GM13976 (cell line): ENCODE measurements around the gene DSCAM.

ENCODE experiments used
- DNase-seq: peaks from one replicate; pipeline ENCODE4 v3.0.0; 2012; ENCODE audit warnings: low spot score
- CTCF ChIP-seq: IDR thresholded peaks from 2 replicates; pipeline ENCODE4 v1.5.1; 2012; ENCODE audit warnings: borderline replicate concordance, mild to moderate bottlenecking; ENCODE audit not compliant: insufficient read depth; ENCODE audit errors: extremely low read depth, missing control alignments, control extremely low read depth
- in situ Hi-C: fragments of 300-500 bp; cut with MboI; formaldehyde crosslinking; loops from one replicate; pipeline ENCODE4 v1.12.0; 2022; ENCODE audit warnings: low sequenced_read_pairs, mixed read lengths, inconsistent platforms; ENCODE audit not compliant: unreplicated experiment

The DSCAM gene

GRCh38 chr21:40751221-40751620, 95.7 kb downstream of the DSCAM start:
- no peak for TF ChIP-seq CTCF
- no peak for DNase-seq
- in situ Hi-C loops = no loop called here

- in situ Hi-C loops = no loop called here
- no peak for DNase-seq
- TF ChIP-seq CTCF = no peak
These were observed 110.8 kb downstream of the DSCAM start for GRCh38 chr21:40736145-40736544.

- in situ Hi-C loops = no loop called here
- TF ChIP-seq CTCF = no peak
- DNase-seq = no peak
These were observed 113.9 kb downstream of the DSCAM start for GRCh38 chr21:40733024-40733397.

GRCh38 chr21:40732253-40733023, 114.5 kb downstream of the DSCAM start:
- in situ Hi-C loops = no loop called here
- no peak for TF ChIP-seq CTCF
- DNase-seq = no peak

GRCh38 chr21:40731206-40731605, 115.8 kb downstream of the DSCAM start:
- TF ChIP-seq CTCF = no peak
- in situ Hi-C loops = no loop called here

GRCh38 chr21:40730426-40730800, 116.5 kb downstream of the DSCAM start:
- in situ Hi-C loops = no loop called here
- no peak for TF ChIP-seq CTCF
- DNase-seq = no peak

More at GRCh38 chr21:40731206-40731605, 115.8 kb downstream of the DSCAM start:
- no peak for DNase-seq

- in situ Hi-C loops = no loop called here
- no peak for DNase-seq
- TF ChIP-seq CTCF = no peak
These were observed 117.1 kb downstream of the DSCAM start for GRCh38 chr21:40729761-40730425.
